ENCODE measurements around the gene AKT3. TPM values are rescaled to one million over a fixed set of nuclear protein-coding genes. Genes with fewer than 3 reads are reported as not detected.

Gene AKT3
- total RNA-seq, 1 experiment from 2014 or later, result 133 TPM

GRCh38 chr1:243575070-243575469, 275.0 kb downstream of the AKT3 start:
- intact Hi-C loops (cut with micrococcal nuclease; ENCODE audit: unreplicated experiment), result no loop called here
- peaks cover 8% of the 10 kb centered on the region for H3F3A ChIP-seq (ENCODE audit: insufficient read depth, low read depth)
- TF ChIP-seq, protein P1, sequence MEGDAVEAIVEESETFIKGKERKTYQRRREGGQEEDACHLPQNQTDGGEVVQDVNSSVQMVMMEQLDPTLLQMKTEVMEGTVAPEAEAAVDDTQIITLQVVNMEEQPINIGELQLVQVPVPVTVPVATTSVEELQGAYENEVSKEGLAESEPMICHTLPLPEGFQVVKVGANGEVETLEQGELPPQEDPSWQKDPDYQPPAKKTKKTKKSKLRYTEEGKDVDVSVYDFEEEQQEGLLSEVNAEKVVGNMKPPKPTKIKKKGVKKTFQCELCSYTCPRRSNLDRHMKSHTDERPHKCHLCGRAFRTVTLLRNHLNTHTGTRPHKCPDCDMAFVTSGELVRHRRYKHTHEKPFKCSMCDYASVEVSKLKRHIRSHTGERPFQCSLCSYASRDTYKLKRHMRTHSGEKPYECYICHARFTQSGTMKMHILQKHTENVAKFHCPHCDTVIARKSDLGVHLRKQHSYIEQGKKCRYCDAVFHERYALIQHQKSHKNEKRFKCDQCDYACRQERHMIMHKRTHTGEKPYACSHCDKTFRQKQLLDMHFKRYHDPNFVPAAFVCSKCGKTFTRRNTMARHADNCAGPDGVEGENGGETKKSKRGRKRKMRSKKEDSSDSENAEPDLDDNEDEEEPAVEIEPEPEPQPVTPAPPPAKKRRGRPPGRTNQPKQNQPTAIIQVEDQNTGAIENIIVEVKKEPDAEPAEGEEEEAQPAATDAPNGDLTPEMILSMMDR (conservative IDR thresholded peaks at IDR 0.05), result no peak
- TF ChIP-seq EZH2 (IDR thresholded peaks at IDR 0.05; ENCODE audit: low read depth), result no peak
- no peaks in the 10 kb centered on the region for H3K79me2 ChIP-seq (ENCODE audit: low read depth)
- H3K27ac ChIP-seq, result no peak overlapping the region
- no peaks in the 10 kb centered on the region for H3K9me3 ChIP-seq (ENCODE audit: insufficient read depth, low read depth)
- H2AFZ ChIP-seq, result no peak overlapping the region
- peaks cover 5% of the 10 kb centered on the region; the same call in 1 of the 2 replicates for H3K36me3 ChIP-seq (ENCODE audit: low read depth)
- H4K20me1 ChIP-seq (ENCODE audit: insufficient read depth), result no peaks in the 10 kb centered on the region
- no peak overlapping the region for H3K4me3 ChIP-seq
- DNase-seq, result no peak
- POLR2A ChIA-PET (ENCODE audit: unreplicated experiment), result interaction anchor here (0.6 kb wide), 1 partner anchor 22 kb away, joined by 3 read pairs; no protein-coding TSS in a partner anchor
- no peaks in the 10 kb centered on the region for H3K27me3 ChIP-seq (ENCODE audit: insufficient read depth, low read depth)
- no TSS peak for BruUV-seq (replicated peaks)
- no peak overlapping the region for H3K4me2 ChIP-seq
- H3K9me2 ChIP-seq (ENCODE audit: insufficient read depth), result no peaks in the 10 kb centered on the region
- CTCF ChIA-PET, result no interaction called here
- no peaks in the 10 kb centered on the region for H3K4me1 ChIP-seq (replicated peaks; ENCODE audit: insufficient read depth)

- H3K4me3 ChIP-seq, result no peak overlapping the region
- no peak overlapping the region for H3K27ac ChIP-seq
- peaks cover 5% of the 10 kb centered on the region; the same call in 1 of the 2 replicates for H3K36me3 ChIP-seq (ENCODE audit: low read depth)
- BruUV-seq (replicated peaks), result no TSS peak
- no peaks in the 10 kb centered on the region for H3K27me3 ChIP-seq (ENCODE audit: insufficient read depth, low read depth)
- H2AFZ ChIP-seq, result no peak overlapping the region
- no peaks in the 10 kb centered on the region for H3K79me2 ChIP-seq (ENCODE audit: low read depth)
- H3K9me2 ChIP-seq (ENCODE audit: insufficient read depth), result no peaks in the 10 kb centered on the region; the same call in 1 of the 2 replicates
- no peak overlapping the region for H3K4me2 ChIP-seq
- TF ChIP-seq EZH2 (IDR thresholded peaks at IDR 0.05; ENCODE audit: low read depth), result no peak
- TF ChIP-seq, protein P1 (conservative IDR thresholded peaks at IDR 0.05), result no peak
- H3F3A ChIP-seq (ENCODE audit: insufficient read depth, low read depth), result peaks cover 8% of the 10 kb centered on the region
- H4K20me1 ChIP-seq (ENCODE audit: insufficient read depth), result no peaks in the 10 kb centered on the region
- DNase-seq, result no peak
- ChIA-PET CTCF (no interaction called here), POLR2A (ENCODE audit: unreplicated experiment) (no interaction called here)
- no peaks in the 10 kb centered on the region for H3K4me1 ChIP-seq (replicated peaks; ENCODE audit: insufficient read depth)
- H3K9me3 ChIP-seq (ENCODE audit: insufficient read depth, low read depth), result no peaks in the 10 kb centered on the region
- intact Hi-C loops (cut with micrococcal nuclease; ENCODE audit: unreplicated experiment), result no loop called here
These were observed 277.1 kb downstream of the AKT3 start for GRCh38 chr1:243572940-243573339.

DNA sequence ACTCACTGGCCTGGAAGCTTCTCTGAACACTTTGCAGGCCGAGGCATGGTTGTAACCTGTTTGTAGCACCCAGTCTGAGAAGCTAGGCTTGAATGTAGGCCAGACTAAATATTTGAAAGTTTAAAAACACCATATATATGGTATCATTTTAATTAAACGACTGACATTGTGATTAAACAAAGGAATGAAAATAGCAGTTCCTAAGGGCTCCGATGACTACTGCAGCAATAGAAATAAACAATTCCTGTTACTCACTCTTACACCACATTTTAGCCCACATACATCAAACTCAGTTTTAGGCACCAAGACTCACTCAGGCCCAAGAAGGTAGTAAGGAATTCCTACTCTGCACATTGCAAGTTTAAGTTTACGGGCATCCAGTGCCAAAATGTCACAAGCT, 281.2 kb downstream of the AKT3 start:
- intact Hi-C loops (cut with micrococcal nuclease; ENCODE audit: unreplicated experiment), result no loop called here
- H2AFZ ChIP-seq, result no peak overlapping the region
- no peaks in the 10 kb centered on the region for H3K9me3 ChIP-seq (ENCODE audit: insufficient read depth, low read depth)
- no peaks in the 10 kb centered on the region for H3K79me2 ChIP-seq (ENCODE audit: low read depth)
- BruUV-seq (replicated peaks), result no TSS peak
- H3K4me2 ChIP-seq, result no peak overlapping the region
- H3K27me3 ChIP-seq (ENCODE audit: insufficient read depth, low read depth), result no peaks in the 10 kb centered on the region
- peaks cover 9% of the 10 kb centered on the region; the same call in 1 of the 2 replicates for H3K36me3 ChIP-seq (ENCODE audit: low read depth)
- H4K20me1 ChIP-seq (ENCODE audit: insufficient read depth), result no peaks in the 10 kb centered on the region
- TF ChIP-seq, protein P1 (conservative IDR thresholded peaks at IDR 0.05), result no peak
- TF ChIP-seq EZH2 (IDR thresholded peaks at IDR 0.05; ENCODE audit: low read depth), result no peak
- H3K27ac ChIP-seq, result no peak overlapping the region
- no peak for DNase-seq
- POLR2A ChIA-PET (ENCODE audit: unreplicated experiment), result interaction anchor here (0.6 kb wide), 1 partner anchor 77 kb away, joined by 3 read pairs; no protein-coding TSS in a partner anchor
- H3K9me2 ChIP-seq (ENCODE audit: insufficient read depth), result no peaks in the 10 kb centered on the region; the same call in 1 of the 2 replicates
- no peaks in the 10 kb centered on the region; the same call in 1 of the 2 replicates for H3F3A ChIP-seq (ENCODE audit: insufficient read depth, low read depth)
- H3K4me1 ChIP-seq (replicated peaks; ENCODE audit: insufficient read depth), result no peaks in the 10 kb centered on the region
- H3K4me3 ChIP-seq, result no peak overlapping the region
- CTCF ChIA-PET, result no interaction called here

Measured in PC-9 (cell line).